ENCODE data around the gene PINK1.
"Not testable (repeated sequence)": the region's sequence is repeated elsewhere in the genome, so short reads cannot be mapped to it uniquely, and the experiment has no call there.

Gene PINK1

GRCh38 chr1:20644416-20644815 lies 11.2 kb downstream of the PINK1 start:
- no peak for DNase-seq (ENCODE audit: low read depth in 2 of 2)

GRCh38 chr1:20645414-20645813 lies 12.2 kb downstream of the PINK1 start:
- DNase-seq (ENCODE audit: low read depth in 2 of 2): no peak

GRCh38 chr1:20648438-20648837 lies 15.2 kb downstream of the PINK1 start:
- DNase-seq (ENCODE audit: low read depth in 2 of 2): no peak

- no peak for DNase-seq (ENCODE audit: low read depth in 2 of 2)
These were observed 15.7 kb downstream of the PINK1 start for GRCh38 chr1:20648946-20649345.

GRCh38 chr1:20652300-20652699 lies 19.0 kb downstream of the PINK1 start:
- no peak for DNase-seq (ENCODE audit: low read depth in 2 of 2)

- no peak for DNase-seq (ENCODE audit: low read depth in 2 of 2)
These were observed 20.9 kb downstream of the PINK1 start for GRCh38 chr1:20654104-20654690.

GRCh38 chr1:20657024-20657423 lies 23.8 kb downstream of the PINK1 start:
- no peak for DNase-seq (ENCODE audit: low read depth in 2 of 2)

- DNase-seq (ENCODE audit: low read depth in 2 of 2): no peak
These were observed 25.1 kb downstream of the PINK1 start for GRCh38 chr1:20658166-20658915.

- DNase-seq (ENCODE audit: low read depth in 2 of 2): no peak
These were observed 27.1 kb downstream of the PINK1 start for GRCh38 chr1:20660363-20660762.

- DNase-seq (ENCODE audit: low read depth in 2 of 2): no peak
These were observed 27.6 kb downstream of the PINK1 start for GRCh38 chr1:20660847-20661206.

GRCh38 chr1:20661207-20662109 lies 28.2 kb downstream of the PINK1 start, which contains the start of gene DDOST:
TSS of gene DDOST (minus strand) at chr1:20661369. CDS start at chr1:20661350, 19 bp downstream.
- DNase-seq (ENCODE audit: low read depth in 2 of 2): peak; percentile 95 to 97

- DNase-seq (ENCODE audit: low read depth in 2 of 2): no peak
These were observed 28.8 kb downstream of the PINK1 start for GRCh38 chr1:20662110-20662475.

- no peak for DNase-seq (ENCODE audit: low read depth in 2 of 2)
These were observed 30.1 kb downstream of the PINK1 start for GRCh38 chr1:20663365-20663764.

- DNase-seq (ENCODE audit: low read depth in 2 of 2): no peak
These were observed 30.9 kb downstream of the PINK1 start for GRCh38 chr1:20663969-20664715.

- no peak for DNase-seq (ENCODE audit: low read depth in 2 of 2)
These were observed 32.5 kb downstream of the PINK1 start for GRCh38 chr1:20665726-20666125.

- DNase-seq (ENCODE audit: low read depth in 2 of 2): no peak
These were observed 32.9 kb downstream of the PINK1 start for GRCh38 chr1:20666146-20666545.

- DNase-seq (ENCODE audit: low read depth in 2 of 2): peak in 1 of 2 donors; percentile 7
These were observed 33.5 kb downstream of the PINK1 start for GRCh38 chr1:20666804-20667203.

- no peak for DNase-seq (ENCODE audit: low read depth in 2 of 2)
These were observed 35.3 kb downstream of the PINK1 start for GRCh38 chr1:20668581-20668980.

- DNase-seq (ENCODE audit: low read depth in 2 of 2): no peak
These were observed 37.7 kb downstream of the PINK1 start for GRCh38 chr1:20670936-20671335.

GRCh38 chr1:20672265-20672632 lies 39.0 kb downstream of the PINK1 start:
- no peak for DNase-seq (ENCODE audit: low read depth in 2 of 2)

- not testable (repeated sequence) for DNase-seq (ENCODE audit: low read depth in 2 of 2)
These were observed 40.4 kb downstream of the PINK1 start for GRCh38 chr1:20673626-20674025.

- no peak for DNase-seq (ENCODE audit: low read depth in 2 of 2)
These were observed 45.3 kb downstream of the PINK1 start for GRCh38 chr1:20678599-20678998.

All from stimulated activated CD8-positive, alpha-beta memory T cell treated with anti-CD3 and anti-CD28 coated beads, Interleukin-15, amount 100 ng/mL, for 48 hours (primary cell).